Measurements from ENCODE around the gene SLC38A10.
A peak's percentile ranks its signal among the peaks of the same experiment; 100 is the strongest.

SLC38A10 gene

DNA sequence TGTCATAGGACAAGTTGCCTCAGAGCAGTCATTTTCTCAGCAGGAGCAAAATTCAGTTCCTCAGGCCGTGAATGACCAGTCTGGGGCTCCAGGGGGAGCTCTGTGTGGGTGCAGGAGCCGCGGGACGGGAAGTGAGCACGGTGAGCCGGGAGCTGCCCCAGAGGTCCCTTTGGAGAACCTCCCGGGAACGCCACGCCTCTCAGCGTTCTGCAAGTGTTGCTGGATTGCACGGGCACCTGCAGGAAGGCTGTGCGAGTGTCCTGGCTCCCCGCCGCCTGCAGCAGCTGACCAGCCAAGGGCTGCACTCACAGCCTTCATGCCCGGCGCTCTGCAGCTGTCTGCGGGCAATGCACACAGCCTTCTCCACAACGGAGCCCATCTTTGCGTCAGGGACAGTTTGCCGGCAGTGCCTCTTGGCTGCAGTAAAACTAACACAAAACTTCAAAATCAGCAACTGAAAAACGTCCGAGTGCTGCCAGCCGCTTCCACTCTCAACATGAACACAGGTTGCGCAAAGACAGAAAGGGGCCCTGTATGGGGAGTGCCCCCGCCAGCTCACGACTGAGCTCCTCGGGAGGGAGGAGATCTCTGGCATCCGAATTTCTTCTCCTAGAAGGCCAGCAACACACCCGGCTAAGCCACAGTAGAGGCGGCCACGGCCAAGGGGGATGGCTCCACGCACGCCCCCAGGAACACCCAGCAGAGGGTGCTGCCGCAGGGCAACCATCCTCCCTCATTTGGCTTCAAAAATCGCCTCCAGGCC lies 40.0 kb downstream of the SLC38A10 start:
- DNase-seq (ENCODE audit: low read depth), result no peak

DNA sequence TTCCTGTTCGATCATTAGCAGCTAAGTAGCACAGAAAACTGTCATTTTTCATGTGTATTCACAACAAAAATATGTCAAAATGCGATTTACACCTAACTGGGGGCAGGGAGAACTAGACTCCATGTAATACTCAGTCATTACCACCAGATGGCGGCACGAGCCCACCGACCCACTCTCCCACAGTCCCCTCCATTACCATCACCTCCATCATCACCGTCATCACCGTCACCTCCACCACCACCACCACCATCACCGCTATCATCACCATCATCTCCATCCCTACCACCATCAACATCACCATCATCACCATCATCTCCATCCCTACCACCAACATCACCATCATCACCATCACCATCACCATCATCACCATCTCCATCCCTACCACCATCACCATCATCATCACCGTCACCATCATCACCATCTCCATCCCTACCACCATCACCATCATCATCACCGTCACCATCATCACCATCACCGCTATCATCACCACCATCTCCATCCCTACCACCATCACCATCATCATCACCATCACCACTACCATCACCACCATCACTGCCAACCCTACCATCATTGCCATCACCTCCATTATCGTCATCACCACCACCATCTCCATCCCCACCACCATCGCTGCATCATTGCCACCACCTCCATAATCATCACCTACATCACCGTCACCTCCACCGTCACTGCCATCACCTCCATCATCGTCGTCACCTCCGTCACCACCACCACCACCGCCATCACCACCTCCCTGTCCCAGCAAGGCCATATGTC lies 41.6 kb downstream of the SLC38A10 start:
- DNase-seq (ENCODE audit: low read depth), result peak; percentile 43

DNA sequence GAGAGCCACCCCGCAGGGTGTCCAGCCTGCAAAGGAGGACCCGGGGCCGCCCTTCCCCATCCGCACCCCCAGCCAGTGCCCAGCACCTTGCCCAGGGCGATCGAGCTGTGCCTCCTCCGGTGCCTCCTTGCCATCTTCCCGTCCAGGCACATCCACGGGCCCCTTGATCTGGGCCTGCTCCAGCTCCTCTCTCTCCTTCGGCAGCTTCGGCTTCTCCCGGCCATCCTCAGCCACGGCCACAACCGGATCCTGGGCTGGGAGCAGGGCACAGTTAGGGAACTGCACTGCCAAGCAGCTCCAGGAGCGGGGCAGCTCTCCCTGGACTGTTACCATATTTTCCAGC lies 42.1 kb downstream of the SLC38A10 start:
- DNase-seq (ENCODE audit: low read depth), result no peak

DNA sequence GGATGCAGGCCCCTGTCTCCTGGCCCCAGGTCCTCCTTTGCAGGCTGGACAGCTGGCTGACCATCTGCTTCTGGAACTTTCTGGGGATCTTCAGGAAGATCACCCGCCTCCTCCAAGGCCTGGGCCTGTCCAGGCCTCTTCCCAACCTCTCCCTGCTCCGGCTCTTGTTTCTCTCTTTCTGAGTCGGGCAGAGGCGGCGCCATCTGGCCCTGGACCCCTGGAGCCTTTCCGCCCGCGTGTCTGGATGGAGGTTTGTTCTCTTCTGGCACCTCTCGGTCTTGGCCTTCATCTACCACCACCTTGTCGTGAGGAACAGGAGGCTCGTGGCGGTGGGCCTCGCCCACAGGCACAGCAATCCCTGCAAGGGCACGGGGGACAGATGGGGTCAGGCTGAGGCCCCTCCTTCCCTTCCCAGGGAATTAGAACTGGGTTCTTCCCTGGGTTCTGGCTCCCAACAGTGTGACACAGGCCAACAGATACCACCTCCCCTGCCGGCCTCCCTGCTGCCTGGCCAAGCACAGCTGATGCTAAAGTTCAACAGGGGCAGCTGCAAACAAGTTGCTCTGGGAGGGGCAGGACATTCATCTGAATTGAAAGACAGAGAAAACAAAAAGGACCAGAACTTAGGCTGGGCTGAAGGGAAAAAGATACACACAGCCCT lies 42.7 kb downstream of the SLC38A10 start:
- no peak for DNase-seq (ENCODE audit: low read depth)

DNA sequence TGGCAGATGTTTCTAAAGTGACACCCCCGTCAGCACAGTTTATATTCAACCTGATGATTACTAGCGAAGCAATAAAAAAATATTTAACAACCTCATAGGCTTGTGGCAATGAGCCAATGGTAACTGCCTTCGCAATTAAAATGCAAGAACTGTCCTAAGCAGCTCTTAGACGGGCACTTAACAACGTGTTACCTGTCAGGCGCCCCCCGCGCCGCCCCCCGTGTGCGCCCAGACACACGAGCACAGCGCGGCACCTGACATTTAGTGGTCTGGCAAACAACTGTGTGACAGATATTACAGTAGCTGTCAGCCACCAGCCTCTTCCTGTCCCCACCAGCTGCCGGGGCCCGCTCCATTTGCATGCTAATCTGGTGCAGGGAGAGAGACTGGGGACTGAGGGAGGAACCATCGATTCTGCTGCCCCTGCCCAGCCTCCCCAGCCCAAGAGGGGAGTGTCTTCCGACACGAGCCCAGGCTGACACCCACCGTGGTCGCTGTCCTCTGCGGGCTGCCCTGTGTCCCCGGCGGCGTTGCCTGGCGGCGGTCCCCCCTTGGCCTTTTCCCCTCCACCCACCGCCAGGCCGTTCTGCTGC lies 43.3 kb downstream of the SLC38A10 start:
- DNase-seq (ENCODE audit: low read depth), result no peak

DNA sequence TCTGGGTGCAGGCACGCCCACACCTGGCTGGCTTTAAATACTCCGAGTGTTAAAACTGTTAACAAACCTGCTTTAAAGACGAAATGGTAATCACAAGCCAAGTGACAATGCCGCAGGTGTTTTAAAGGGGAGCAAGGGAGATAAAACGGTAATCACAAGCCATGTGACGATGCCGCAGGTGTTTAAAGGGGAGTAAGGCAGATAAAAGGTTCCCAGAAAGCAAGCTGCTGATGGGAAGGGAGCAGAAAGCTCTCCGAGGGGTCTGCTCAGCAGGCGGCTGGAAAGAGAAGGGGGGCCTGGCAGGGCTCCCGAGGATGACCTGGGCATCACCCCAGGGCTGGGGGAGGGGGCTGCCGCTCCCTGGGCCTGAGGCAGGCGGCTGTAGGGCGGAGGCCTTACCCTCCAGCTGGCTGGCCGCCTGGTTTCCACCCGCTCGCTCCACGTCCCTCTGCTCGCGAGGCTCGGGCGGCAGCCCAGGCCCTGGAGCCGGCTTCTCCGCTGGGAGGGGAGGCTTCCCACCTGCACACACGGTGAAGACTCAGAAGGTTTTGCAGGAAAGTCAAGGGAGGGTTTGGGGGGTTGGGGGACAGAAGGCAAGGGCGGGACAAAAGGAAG lies 43.9 kb downstream of the SLC38A10 start:
- no peak for DNase-seq (ENCODE audit: low read depth)

DNA sequence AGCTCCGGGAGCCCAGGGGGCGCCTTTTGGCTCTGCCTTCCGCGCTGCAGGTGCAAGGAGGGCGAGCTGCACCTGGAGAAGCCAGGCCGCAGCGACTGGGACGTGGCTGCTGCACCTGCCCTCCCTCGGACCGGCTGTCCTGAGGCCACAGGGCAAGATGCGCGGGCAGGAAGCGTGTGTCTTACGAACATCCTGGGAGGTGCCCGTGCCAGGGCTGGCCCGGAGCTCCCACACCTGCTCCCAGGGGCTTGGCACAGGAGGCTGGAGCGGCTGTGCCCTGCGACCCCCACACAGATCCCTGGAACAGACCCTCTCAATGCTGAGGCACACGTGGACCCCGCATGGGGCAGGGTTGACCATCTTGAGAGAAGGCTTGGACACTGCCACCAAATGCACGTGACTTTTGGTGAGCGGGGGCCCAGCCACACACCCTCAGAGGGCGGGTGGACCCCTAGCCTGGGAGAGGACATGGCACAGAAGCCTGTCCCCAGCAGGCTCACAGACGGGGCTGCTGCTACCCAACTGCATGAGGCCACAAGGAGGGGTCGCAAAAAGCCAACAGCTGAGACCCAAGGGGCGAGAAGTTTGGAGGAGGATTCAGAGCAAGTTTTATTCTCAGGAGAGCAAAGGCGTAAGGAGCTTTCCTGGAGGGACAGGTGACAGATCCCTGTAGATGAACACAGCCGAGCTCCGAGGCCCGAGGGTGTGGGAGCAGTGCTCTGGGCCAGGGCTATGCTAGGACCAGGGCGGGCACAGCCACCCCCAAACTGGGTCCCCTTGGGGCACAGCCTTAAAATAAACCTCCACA lies 44.6 kb downstream of the SLC38A10 start:
- DNase-seq (ENCODE audit: low read depth), result no peak

DNA sequence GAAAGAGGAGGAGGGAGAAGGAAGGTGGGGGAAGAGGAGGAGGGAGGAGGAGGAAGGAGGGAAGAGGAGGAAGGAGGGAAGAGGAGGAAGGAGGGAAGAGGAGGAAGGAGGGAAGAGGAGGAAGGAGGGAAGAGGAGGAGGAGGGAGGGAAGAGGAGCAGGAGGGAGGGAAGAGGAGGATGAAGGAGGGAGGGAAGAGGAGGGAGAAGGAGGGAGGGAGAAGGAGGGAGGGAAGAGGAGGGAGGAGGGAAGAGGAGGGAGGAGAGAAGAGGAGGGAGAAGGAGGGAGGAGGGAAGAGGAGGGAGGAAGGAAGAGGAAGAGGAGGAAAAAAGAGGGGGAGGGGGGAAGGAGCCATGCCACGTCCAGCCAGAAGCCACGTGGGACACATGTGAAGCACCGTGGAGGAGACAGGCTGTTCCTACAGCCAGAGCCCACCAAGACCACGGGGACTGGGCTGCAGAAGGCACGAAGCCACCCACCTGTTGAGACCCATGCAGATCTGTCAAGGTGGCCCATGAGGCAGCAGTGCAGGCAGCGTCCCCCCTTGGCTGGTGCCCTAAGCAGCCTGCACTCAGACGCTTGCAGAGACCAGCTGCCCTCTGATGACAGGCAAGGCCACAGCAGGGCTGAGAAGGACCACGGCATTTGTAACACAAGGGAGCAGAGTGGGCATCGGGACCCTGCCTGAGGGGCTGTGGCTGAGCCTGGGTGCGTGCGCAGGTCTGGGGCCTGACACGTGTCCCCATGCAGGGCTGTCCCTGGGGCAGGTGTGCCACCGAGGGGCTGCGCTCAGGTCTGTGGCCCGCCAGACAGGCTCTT lies 45.7 kb downstream of the SLC38A10 start:
- no peak for DNase-seq (ENCODE audit: low read depth)

DNA sequence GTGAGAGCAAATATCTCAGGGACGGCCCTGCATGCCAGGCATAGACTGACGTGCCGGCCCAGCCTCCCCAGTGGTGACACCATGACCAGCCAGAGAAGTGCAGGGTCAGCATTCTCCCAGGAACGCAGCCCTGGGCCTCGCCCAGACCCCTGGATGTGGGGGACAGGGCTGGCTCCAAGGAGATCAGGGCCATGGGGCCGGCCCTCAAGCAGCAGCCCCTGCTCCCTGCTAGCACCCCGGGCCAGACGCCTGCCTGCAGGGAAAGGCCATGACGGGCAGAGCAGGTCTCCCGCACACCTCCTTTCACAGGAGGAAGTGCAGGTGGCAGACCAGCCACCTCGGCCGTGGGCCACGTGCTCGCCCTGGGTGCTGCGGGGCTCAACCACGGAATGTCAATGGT lies 46.5 kb downstream of the SLC38A10 start:
- DNase-seq (ENCODE audit: low read depth), result no peak

DNA sequence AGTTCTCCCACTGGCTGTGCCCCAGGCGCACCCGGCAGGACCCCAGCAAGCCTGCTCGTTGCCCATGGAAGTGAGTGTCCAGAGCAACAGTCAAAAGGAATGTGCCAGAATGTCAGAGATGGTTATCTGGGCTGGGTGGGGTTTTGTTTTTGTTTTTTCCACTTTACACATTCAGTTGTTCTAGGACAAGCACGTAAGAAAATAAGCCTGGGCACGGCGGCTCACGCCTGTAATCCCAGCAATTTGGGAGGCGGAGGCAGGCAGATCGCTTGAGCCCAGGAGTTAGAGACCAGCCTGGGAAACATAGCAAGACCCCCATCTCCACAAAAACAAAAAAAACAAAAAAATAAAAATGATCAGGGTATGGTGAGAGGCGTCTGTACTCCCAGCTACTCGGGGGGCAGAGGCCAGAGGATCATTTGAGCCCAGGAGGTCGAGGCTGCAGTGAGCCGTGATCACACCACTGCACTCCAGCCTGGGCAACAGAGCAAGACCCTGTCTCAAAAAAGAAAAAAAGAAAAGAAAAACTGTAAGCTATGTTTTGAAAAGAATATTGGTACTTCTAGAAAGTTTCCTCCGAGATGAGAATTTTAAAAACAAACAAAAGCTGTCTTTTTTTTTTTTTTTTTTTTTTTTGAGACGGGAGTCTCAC lies 47.6 kb downstream of the SLC38A10 start:
- no peak for DNase-seq (ENCODE audit: low read depth)

DNA sequence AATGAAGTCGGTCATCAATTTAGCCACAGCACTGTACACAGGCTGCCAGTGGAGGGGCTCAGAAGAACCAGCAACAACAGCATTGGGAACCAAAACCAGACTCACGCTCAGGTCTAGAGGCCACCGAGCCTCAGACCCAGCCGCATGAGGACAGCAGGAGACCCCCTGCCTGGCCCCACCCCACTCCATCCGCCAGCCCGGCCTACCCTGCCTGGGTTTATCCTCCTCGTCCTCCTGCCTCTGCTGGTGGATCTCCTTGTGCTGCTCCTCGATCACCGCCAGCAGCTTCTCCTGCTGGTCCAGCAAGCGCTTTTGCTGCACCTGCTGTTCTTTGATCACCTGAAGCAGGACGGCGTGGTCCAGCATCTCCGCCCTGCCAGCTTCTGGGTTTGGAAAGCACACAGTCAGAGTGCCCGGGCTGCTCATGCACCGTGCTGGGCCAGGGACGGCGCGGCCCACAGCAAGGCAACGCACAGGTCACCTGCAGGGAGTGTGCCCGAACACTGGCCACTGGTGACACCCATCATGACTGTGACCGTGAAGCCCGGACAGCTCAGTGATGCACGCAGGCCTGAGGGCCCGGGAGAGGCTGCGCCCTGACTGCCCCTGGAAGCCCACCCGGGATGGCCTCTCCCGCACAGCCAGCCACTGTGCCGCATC lies 48.3 kb downstream of the SLC38A10 start:
- no peak for DNase-seq (ENCODE audit: low read depth)

DNA sequence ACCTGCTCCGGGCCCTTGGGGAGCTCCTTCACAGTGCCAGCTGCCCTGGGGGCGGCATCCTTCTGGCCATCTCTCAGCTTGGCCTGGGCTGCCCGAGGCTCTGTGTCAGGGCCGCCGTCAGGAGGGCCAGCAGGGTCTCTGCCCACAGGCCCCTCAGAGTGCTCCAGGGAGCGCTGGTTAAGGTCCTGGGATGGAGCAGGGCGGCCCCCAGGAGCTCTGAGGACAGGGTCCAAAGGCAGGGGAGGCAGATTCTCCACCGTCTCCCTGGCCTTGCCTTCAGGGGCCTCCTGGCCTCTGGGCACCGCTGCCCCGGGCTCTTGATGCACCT lies 48.8 kb downstream of the SLC38A10 start:
- DNase-seq (ENCODE audit: low read depth), result no peak

DNA sequence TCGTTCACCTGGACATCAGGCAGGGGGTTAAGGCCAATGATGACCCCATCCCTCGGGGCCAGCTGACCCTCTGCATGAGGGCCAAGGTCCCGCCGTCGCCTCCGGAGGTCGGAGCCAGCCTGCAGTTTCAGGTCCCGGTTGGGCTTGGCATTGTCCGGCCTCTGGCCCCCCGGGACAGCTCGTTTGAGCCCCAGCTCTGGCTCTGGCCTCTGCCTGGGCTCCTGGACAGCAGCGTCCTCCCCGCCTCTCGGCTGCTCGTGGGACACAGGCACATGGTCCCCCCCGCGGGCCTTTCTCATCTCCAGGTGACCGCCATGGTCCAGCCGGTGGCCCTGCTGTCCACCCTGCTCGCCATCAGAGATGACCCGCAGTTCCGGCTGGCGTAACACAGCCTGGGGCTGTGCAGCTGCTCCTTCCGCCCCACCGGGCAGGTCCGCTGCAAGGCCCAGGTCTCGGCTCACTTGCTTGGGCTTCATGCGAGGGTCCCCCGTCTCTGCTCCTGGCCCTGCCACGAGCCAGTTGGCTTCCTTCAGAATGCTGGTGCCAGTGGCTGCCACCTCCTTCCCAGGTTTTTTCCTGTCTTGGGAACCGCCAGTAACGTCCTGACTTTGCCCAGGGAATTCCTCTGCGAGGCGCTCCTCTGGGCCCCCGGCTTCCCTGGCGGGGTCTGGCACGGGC lies 49.3 kb downstream of the SLC38A10 start:
- DNase-seq (ENCODE audit: low read depth), result no peak

DNA sequence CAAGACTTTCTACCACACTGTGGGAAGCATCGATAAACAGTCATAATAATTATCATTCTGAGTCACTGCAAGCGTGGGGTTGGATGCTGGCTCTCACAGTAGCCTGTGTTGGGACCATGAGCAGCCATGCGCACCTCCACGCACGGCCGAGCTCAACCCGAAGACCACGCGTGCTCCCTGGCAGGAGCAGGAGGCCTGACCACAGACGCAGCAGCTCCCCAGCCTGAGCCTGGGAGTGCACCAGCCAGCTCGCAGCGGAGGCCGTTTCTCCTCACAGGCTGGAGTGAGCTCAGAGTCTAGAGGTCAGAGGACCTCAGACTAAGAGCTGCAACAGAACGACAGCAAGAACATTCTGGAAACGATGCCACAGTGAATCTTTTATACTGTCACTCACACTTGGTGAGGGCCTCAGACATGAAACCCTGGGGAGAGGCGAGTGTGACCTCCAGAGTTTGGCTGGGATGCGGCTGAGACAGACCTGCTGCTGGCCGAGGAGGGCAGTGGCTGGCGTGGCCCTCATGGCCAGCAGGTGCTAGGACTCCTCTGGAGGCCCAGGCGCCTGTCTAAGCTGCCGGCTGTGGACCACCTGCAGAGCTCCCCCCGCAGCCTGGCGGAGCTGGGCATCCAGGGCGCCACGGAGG lies 50.0 kb downstream of the SLC38A10 start:
- no peak for DNase-seq (ENCODE audit: low read depth)

DNA sequence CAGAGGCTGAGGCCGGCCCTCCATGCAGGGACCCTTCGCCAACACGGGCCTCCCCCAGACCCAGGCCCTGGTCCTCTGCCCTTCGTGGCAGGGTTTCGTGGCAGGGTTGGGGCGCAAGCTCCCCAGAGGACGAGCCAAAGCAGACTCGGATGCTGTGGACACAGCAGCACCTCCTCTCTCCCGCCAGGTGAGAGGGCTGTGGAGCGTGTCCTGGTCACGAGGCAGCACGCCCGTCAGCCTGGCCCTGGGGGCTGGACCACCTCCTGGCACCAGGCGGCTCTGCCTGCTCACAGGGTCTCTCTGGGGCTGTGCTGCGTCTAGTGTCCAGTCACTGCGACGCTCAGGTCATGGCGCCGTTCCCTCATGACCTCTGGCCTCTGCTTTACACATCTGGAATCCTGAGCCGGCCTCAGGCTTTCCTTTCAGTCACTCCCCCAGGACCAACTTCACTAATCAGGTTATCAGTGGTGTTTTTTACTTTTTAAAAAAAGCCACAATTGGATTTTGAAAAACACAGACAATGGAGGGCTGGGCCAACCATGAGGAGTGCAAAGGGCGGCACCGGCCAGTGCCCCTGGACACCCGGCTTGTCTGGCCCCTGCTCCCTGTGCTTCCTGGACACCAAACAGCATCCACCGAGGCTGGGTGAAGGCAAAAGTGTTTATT lies 50.6 kb downstream of the SLC38A10 start:
- no peak for DNase-seq (ENCODE audit: low read depth)

DNA sequence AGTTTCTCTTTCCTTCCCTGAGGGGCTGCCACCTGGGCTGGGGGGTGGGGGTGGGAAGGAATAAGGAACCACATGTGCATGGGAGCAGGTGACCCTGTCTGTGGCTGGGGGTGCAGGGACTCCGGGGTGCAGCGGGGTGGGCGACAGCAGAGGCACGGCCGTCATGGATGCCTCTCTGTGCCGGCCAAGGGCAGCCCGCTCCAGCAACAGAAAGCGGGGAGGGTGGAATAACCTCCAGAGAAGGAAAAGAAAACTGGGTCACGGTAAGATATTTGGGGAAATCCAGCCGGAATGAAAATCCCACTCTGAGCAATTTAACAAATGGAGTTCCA lies 51.8 kb downstream of the SLC38A10 start:
- no peak for DNase-seq (ENCODE audit: low read depth)

DNA sequence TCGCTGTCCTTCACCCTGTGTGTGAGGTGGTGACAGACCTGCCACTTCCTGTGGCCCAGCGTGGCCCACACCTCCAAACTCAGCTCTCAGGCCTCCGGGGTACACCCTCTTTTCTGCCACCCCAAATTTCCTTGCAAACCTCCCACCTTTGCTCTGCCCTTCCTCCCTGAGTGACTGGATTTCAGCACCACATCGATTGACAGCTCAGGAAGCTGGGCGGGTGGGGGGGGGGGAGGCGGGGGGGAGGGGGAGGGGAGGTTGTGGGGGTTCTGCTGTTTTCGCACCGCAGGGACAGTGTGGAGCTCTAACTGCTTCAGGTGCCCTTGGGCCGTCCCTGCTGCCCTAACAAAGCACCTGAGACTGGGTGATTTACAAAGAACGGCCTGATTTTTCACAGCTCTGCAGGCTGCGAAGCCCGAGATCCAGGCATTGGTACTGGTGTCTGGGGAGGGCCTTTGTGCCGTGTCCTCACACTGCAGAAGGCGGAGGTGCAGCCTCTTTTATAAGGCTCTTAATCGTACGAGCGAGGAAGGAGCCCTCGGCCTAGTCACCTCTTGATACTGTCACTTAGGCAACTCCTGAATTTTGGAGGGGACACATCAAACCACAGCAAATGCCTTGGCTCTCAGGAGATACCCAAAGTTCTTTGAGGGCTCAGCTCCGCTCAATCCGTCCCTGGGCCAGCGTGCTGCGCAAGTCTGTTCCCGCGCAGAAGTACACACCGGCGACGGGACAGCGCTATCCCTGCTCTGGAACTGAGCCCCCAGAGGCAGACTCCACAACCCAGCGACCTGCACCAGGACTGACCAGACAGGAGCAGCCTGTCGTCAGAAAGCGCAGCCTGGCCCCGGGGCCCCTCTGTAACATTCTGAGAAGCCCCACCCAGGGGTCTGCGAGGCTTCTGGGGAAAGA lies 52.4 kb downstream of the SLC38A10 start:
- no peak for DNase-seq (ENCODE audit: low read depth)
